Stomach (tissue), 4 donors: Measurements from ENCODE around the gene CENPC.

Source experiments
- CTCF ChIP-seq, 7 experiments: fragments of 450-650 bp in 4 of 7; fragments of 200-600 bp in 3 of 7; sonication (generic) in 3 of 7; IDR thresholded peaks; one replicate each; pipeline ENCODE4 v1.5.1; 2016 to 2019; ENCODE audit warnings: antibody characterized with exemption in 7 of 7, control low read depth in 2 of 7, mild to moderate bottlenecking in 1 of 7
- POLR2A ChIP-seq, 4 donors: fragments of 450-650 bp; IDR thresholded peaks; one replicate each; pipeline ENCODE4 v1.6.1; 2016; ENCODE audit warnings: antibody characterized with exemption in 4 of 4, control low read depth in 2 of 4, mild to moderate bottlenecking in 1 of 4, moderate library complexity in 1 of 4

GRCh38 chr4:67466751-67467150, 78.6 kb downstream of the CENPC start:
- TF ChIP-seq POLR2A (IDR thresholded peaks at IDR 0.05) (no peak), CTCF (IDR thresholded peaks at IDR 0.05) (no peak)
